Adrenal gland (tissue), 12 donors: Measurements from ENCODE around the gene OR13F1. TPM values are rescaled to one million over a fixed set of nuclear protein-coding genes. Genes with fewer than 3 reads are reported as not detected.

Source experiments
- DNase-seq, 7 donors: peaks; one replicate each; pipeline ENCODE4 v3.0.0-alpha.2; 2019 to 2020
- H3K27ac ChIP-seq, 5 donors: fragments of 200-600 bp; sonication (generic) in 4 of 5; 1 replicate in 3 of 5; 2 replicates in 2 of 5; pipeline versions ENCODE4 v1.5.1 to v1.8.0; 2016 to 2020; ENCODE audit warnings: mild to moderate bottlenecking in 1 of 5
- H3K27me3 ChIP-seq: fragments of 200-600 bp; 2 replicates; pipeline ENCODE4 v1.8.0; 2021
- H3K36me3 ChIP-seq, 2 donors: fragments of 200-600 bp; replicated peaks in 1 of 2; 1 replicate in 1 of 2; 2 replicates in 1 of 2; pipeline versions ENCODE4 v1.5.1 to v1.8.0; 2018 to 2022
- H3K4me1 ChIP-seq, 2 donors: fragments of 200-600 bp; replicated peaks in 1 of 2; 1 replicate in 1 of 2; 2 replicates in 1 of 2; pipeline versions ENCODE4 v1.5.1 to v1.8.0; 2018 to 2021
- H3K4me3 ChIP-seq, 4 donors: fragments of 200-600 bp; sonication (generic) in 3 of 4; one replicate each; pipeline ENCODE4 v1.5.1; 2016 to 2018
- H3K9me3 ChIP-seq, 3 donors: fragments of 200-600 bp; sonication (generic) in 1 of 3; replicated peaks in 1 of 3; 1 replicate in 2 of 3; 2 replicates in 1 of 3; pipeline versions ENCODE4 v1.5.1 to v1.8.0; 2016 to 2021
- POLR2A ChIP-seq, 2 donors: fragments of 450-650 bp; IDR thresholded peaks; one replicate each; pipeline ENCODE4 v1.6.1; 2017; ENCODE audit warnings: antibody characterized with exemption in 2 of 2, mild to moderate bottlenecking in 2 of 2, moderate library complexity in 1 of 2
- WGBS, 4 donors: extraction: QIAGEN DNeasy Blood & Tissue Kit in 2 of 4; methylation state at CpG; one replicate each; pipeline versions ENCODE4 v1.1.5 to v1.1.7; 2013 to 2017; 5-methylcytosine and 5-hydroxymethylcytosine counted together
- intact Hi-C, 2 donors: fragments of 100-400 bp; cut with DNase I; formaldehyde crosslinking; loops; one replicate each; pipeline versions ENCODE4 v1.14.1 to v1.15.0; 2022 to 2023
- polyA plus RNA-seq, 3 donors: library from polyadenylated mRNA; stranded (reverse); fragments of 200-250 nt in 2 of 3; fragments of 350-450 nt in 1 of 3; fragmentation: Illumina TruSeq in 1 of 3; extraction: RNeasy Lipid Tissue Mini Kit (QIAGEN cat#74804) in 1 of 3; gene quantifications; one replicate each; pipeline ENCODE4 v1.2.3, GENCODE V29; 2013 to 2014
- total RNA-seq, 9 donors: library from RNA; depleted of rRNA in 4 of 9; stranded (reverse); fragments of >200 nt in 4 of 9; fragments of 120-200 nt in 1 of 9; fragmentation: NEBNext Ultra II Directional in 1 of 9; extraction: Animal tissue kit (Norgen Biotek cat#: 25700) in 1 of 9; gene quantifications; one replicate each; pipeline versions ENCODE4 v1.1.0 to v1.2.4, GENCODE V29; 2013 to 2023
- TF ChIP-seq, protein P1 (sequence below), 6 experiments: fragments of 450-650 bp in 4 of 6; fragments of 200-600 bp in 2 of 6; sonication (generic) in 1 of 6; IDR thresholded peaks; 1 replicate in 5 of 6; 2 replicates in 1 of 6; pipeline versions ENCODE4 v1.5.1 to v1.8.0; 2016 to 2021; ENCODE audit warnings: antibody characterized with exemption in 6 of 6, mild to moderate bottlenecking in 2 of 6, moderate library complexity in 1 of 6
- donor health status: healthy with polysubstance abuse.
- donor health status: Bipolar disorder and iron deficiency.
- donor health status: DM: yes; HTN: yes; CAD: no.
- donor health status: DM: no; HTN: no; CAD: no.
- donor health status: DM: no; HTN: no; CAD: no.
- donor health status: DM: yes; HTN: yes; CAD: no.

The OR13F1 gene
- total and polyA plus RNA-seq, 12 donors = not detected

DNA sequence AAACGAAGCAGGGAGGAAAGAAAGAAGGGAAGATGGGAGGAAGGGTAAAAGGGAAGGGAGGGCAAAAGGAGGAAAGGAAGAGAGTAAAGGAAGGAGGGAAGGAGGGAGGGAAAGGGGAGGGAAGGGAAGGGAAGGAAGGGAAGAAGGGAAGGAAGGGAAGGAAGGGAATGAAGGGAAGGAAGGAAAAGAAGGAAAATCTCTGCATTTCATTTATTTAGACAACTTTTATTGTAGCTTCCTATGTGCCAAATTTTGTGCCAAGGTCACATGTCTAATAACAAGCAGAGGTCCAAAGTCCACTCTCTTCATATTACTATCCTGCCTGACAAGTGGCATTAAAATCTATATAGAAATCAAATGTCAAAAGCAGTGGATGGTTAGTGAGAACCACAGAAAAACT, 35.2 kb downstream of the OR13F1 start:
- 38 to 56% (median 42%) methylated on average over 1 of the region's 1 CpG for WGBS, 4 donors
- TF ChIP-seq, protein P1, sequence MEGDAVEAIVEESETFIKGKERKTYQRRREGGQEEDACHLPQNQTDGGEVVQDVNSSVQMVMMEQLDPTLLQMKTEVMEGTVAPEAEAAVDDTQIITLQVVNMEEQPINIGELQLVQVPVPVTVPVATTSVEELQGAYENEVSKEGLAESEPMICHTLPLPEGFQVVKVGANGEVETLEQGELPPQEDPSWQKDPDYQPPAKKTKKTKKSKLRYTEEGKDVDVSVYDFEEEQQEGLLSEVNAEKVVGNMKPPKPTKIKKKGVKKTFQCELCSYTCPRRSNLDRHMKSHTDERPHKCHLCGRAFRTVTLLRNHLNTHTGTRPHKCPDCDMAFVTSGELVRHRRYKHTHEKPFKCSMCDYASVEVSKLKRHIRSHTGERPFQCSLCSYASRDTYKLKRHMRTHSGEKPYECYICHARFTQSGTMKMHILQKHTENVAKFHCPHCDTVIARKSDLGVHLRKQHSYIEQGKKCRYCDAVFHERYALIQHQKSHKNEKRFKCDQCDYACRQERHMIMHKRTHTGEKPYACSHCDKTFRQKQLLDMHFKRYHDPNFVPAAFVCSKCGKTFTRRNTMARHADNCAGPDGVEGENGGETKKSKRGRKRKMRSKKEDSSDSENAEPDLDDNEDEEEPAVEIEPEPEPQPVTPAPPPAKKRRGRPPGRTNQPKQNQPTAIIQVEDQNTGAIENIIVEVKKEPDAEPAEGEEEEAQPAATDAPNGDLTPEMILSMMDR (IDR thresholded peaks at IDR 0.05) = no peak
- no peak for TF ChIP-seq POLR2A (IDR thresholded peaks at IDR 0.05)
- Histone ChIP-seq H3K4me3 (no peak overlapping the region), H3K36me3 (no peaks in the 10 kb centered on the region), H3K27ac (no peak overlapping the region), H3K9me3 (no peaks in the 10 kb centered on the region), H3K27me3 (no peaks in the 10 kb centered on the region), H3K4me1 (no peaks in the 10 kb centered on the region)
- DNase-seq = no peak
- intact Hi-C loops = no loop called here

DNA sequence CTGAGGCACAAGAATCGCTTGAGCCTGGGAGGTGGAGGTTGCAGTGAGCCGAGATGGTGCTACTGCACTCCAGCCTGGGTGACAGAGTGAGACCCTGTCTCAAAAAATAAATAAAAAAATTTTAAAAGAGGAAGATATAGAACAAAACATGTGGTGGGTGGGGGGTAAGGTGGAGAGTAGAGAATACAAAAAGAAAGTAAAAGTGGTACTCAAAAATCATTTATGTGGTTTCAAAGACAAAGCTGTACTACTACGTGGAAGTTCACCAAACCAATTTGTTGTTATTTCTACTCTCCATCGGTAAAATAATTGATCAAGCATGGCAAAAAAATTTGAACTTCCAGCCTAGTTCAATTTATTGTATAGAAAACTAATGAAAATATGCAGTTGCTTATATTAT, 40.6 kb downstream of the OR13F1 start:
- H3K27ac ChIP-seq = no peak overlapping the region
- no peak for TF ChIP-seq POLR2A (IDR thresholded peaks at IDR 0.05)
- TF ChIP-seq, protein P1 (IDR thresholded peaks at IDR 0.05) = no peak
- H3K36me3 ChIP-seq = no peaks in the 10 kb centered on the region
- no peaks in the 10 kb centered on the region for H3K27me3 ChIP-seq
- intact Hi-C loops = no loop called here
- H3K9me3 ChIP-seq = no peaks in the 10 kb centered on the region
- WGBS, 4 donors = 87 to 94% (median 91%) methylated on average over 4 of the region's 4 CpGs
- H3K4me3 ChIP-seq = no peak overlapping the region
- no peak for DNase-seq
- H3K4me1 ChIP-seq = no peaks in the 10 kb centered on the region

DNA sequence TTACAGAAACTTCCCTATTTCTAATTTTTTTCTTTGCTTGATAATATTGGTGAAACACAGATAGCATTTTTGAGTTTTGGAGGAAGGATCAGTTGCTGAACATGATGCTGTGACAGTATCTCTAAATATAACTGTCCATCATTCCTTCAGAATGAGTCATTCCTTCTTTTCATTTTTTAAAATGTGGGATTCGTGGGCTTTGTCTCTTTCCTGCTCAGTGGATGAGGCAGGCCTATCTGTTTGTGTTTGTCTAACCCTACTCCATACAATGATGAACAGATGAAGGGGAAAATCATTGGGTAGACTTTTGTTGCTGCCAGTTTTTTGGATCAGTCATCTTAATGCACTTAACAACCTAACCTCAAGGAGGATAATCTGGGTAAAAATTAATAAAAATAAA, 49.2 kb downstream of the OR13F1 start:
- TF ChIP-seq, protein P1 (IDR thresholded peaks at IDR 0.05) = no peak
- no peak for TF ChIP-seq POLR2A (IDR thresholded peaks at IDR 0.05)
- Histone ChIP-seq H3K4me3 (no peak overlapping the region), H3K27ac (no peak overlapping the region), H3K4me1 (no peaks in the 10 kb centered on the region), H3K36me3 (no peaks in the 10 kb centered on the region), H3K27me3 (no peaks in the 10 kb centered on the region), H3K9me3 (no peaks in the 10 kb centered on the region)
- DNase-seq = no peak
- 26 to 35% (median 31%) methylated on average over 1 of the region's 1 CpG for WGBS, 4 donors
- intact Hi-C loops = no loop called here

Other genes with a start within 250 kb of the OR13F1 start
- 1 to 10 TPM in 1 of 9 donors, not detected in 8; 1.6 TPM for gene OR13C4, start 22.9 kb downstream of the OR13F1 start, total RNA-seq
- gene OR13C4, start 22.9 kb downstream of the OR13F1 start, polyA plus RNA-seq = not detected
- gene OR13C3, start 32.6 kb downstream of the OR13F1 start, total RNA-seq = 1 to 10 TPM in 1 of 9 donors, not detected in 8; 1.8 TPM
- not detected for gene OR13C3, start 32.6 kb downstream of the OR13F1 start, polyA plus RNA-seq
- gene OR13C8, start 64.9 kb downstream of the OR13F1 start, total RNA-seq = not detected
- not detected for gene OR13C8, start 64.9 kb downstream of the OR13F1 start, polyA plus RNA-seq
- 1 to 10 TPM in 1 of 9 donors, not detected in 8; 1.2 TPM for gene OR13C5, start 95.2 kb downstream of the OR13F1 start, total RNA-seq
- not detected for gene OR13C5, start 95.2 kb downstream of the OR13F1 start, polyA plus RNA-seq
- gene OR13C2, start 101.4 kb downstream of the OR13F1 start, total RNA-seq = under 1 TPM in 1 of 9 donors, not detected in 8; 0.83 TPM
- gene OR13C2, start 101.4 kb downstream of the OR13F1 start, polyA plus RNA-seq = not detected
- gene OR13C9, start 113.9 kb downstream of the OR13F1 start, total RNA-seq = 1 to 10 TPM in 1 of 9 donors, under 1 TPM in 1, not detected in 7; 0.27 to 1.2 TPM
- not detected for gene OR13C9, start 113.9 kb downstream of the OR13F1 start, polyA plus RNA-seq
- gene OR13D1, start 190.3 kb downstream of the OR13F1 start, total RNA-seq = not detected
- gene OR13D1, start 190.3 kb downstream of the OR13F1 start, polyA plus RNA-seq = not detected
- 100 to 1,000 TPM in 1 of 9 donors, 10 to 100 TPM in 8; 32.3 to 164 (median 45.7) TPM for gene NIPSNAP3A, start 243.4 kb downstream of the OR13F1 start, total RNA-seq
- gene NIPSNAP3A, start 243.4 kb downstream of the OR13F1 start, polyA plus RNA-seq = 10 to 100 TPM; 18.3 to 49.2 (median 34.1) TPM